ENCODE data around the gene ZNF70.

The ZNF70 gene

GRCh38 chr22:23690713-23691112 lies 60.2 kb downstream of the ZNF70 start, which contains the start of gene RGL4:
Gene RGL4, plus strand, starts transcription at chr22:23691013. Its CDS starts 1,018 bp downstream, at chr22:23692031.
- no peak for DNase-seq

GRCh38 chr22:23689414-23689813 lies 61.5 kb downstream of the ZNF70 start:
- no peak for DNase-seq
